Measurements from ENCODE around the gene NSUN3. TPM values are rescaled to one million over a fixed set of nuclear protein-coding genes. Genes with fewer than 3 reads are reported as not detected.

The NSUN3 gene
- polyA plus RNA-seq, 1 of the 3 experiments (the other 2 are of a cell fraction): 2.9 TPM

GRCh38 chr3:94150113-94150512, 87.3 kb downstream of the NSUN3 start:
- CTCF ChIA-PET: interaction anchor here (1.7 kb wide), 1 partner anchor 99 kb away, joined by 4 read pairs; no protein-coding TSS in a partner anchor
- Histone ChIP-seq H3K27me3 (ENCODE audit: insufficient read depth) (no peaks in the 10 kb centered on the region), H3K79me2 (ENCODE audit: insufficient read depth) (no peaks in the 10 kb centered on the region), H3K27ac (ENCODE audit: low read depth in 2 of 2, low read length in 1 of 2) (no peak overlapping the region), H3K4me3 (ENCODE audit: low read depth in 2 of 2, low read length in 1 of 2) (no peak overlapping the region), H3K9ac (no peak overlapping the region), H3F3A (replicated peaks; ENCODE audit: insufficient read depth) (no peaks in the 10 kb centered on the region), H3K4me2 (no peak overlapping the region), H3K4me1 (ENCODE audit: control insufficient read depth in 1 of 2, insufficient read depth in 2 of 2, low read depth in 1 of 2, low read length in 1 of 2) (peaks cover 5 to 6% of the 10 kb centered on the region in 2 experiments; a peak in 3 of 4 replicates), H3K9me3 (no peaks in the 10 kb centered on the region), H2AFZ (ENCODE audit: low read depth) (no peak overlapping the region), H3K36me3 (replicated peaks in 1 of 2; ENCODE audit: control insufficient read depth in 1 of 2, insufficient read depth in 2 of 2, low read length in 1 of 2) (no peaks in the 10 kb centered on the region), H3K9me2 (no peaks in the 10 kb centered on the region), H4K20me1 (ENCODE audit: insufficient read depth) (no peaks in the 10 kb centered on the region)
- TF ChIP-seq FOXM1 (IDR thresholded peaks at IDR 0.05; ENCODE audit: low read depth) (no peak), YY1 (IDR thresholded peaks at IDR 0.05; ENCODE audit: low read depth) (no peak), USF1 (IDR thresholded peaks at IDR 0.05; ENCODE audit: borderline replicate concordance, low read depth) (no peak)
- 49% methylated on average over 2 of the region's 2 CpGs for WGBS (ENCODE audit: low lambda C conversion rate)
- POLR2A ChIA-PET: no interaction called here
- no peak for DNase-seq

GRCh38 chr3:94156626-94157025, 93.8 kb downstream of the NSUN3 start:
- Histone ChIP-seq H2AFZ (ENCODE audit: low read depth) (no peak overlapping the region), H3K4me2 (no peak overlapping the region), H3K9me3 (no peaks in the 10 kb centered on the region), H3K79me2 (ENCODE audit: insufficient read depth) (no peaks in the 10 kb centered on the region), H3F3A (replicated peaks; ENCODE audit: insufficient read depth) (no peaks in the 10 kb centered on the region), H3K9ac (no peak overlapping the region), H4K20me1 (ENCODE audit: insufficient read depth) (no peaks in the 10 kb centered on the region), H3K27ac (ENCODE audit: low read depth in 2 of 2, low read length in 1 of 2) (no peak overlapping the region), H3K9me2 (no peaks in the 10 kb centered on the region), H3K4me1 (ENCODE audit: control insufficient read depth in 1 of 2, insufficient read depth in 2 of 2, low read depth in 1 of 2, low read length in 1 of 2) (peaks cover 7% of the 10 kb centered on the region in 2 experiments; a peak in 3 of 4 replicates), H3K4me3 (ENCODE audit: low read depth in 2 of 2, low read length in 1 of 2) (no peak overlapping the region), H3K36me3 (replicated peaks in 1 of 2; ENCODE audit: control insufficient read depth in 1 of 2, insufficient read depth in 2 of 2, low read length in 1 of 2) (no peaks in the 10 kb centered on the region), H3K27me3 (ENCODE audit: insufficient read depth) (no peaks in the 10 kb centered on the region)
- TF ChIP-seq CHD2 (IDR thresholded peaks at IDR 0.05; ENCODE audit: low read length, partially characterized antibody) (no peak), TCF12 (IDR thresholded peaks at IDR 0.05) (no peak), PBX3 (IDR thresholded peaks at IDR 0.05) (no peak), FOXM1 (IDR thresholded peaks at IDR 0.05; ENCODE audit: low read depth) (no peak), ZBTB33 (IDR thresholded peaks at IDR 0.05; ENCODE audit: borderline replicate concordance, low read depth) (no peak)
- ChIA-PET POLR2A (no interaction called here), CTCF (interaction anchor here (1.7 to 1.8 kb wide), 2 partner anchors 15 to 93 kb away, joined by 5 read pairs; no protein-coding TSS in a partner anchor)
- 91% methylated on average over 1 of the region's 1 CpG for WGBS (ENCODE audit: low lambda C conversion rate)
- DNase-seq: no peak
